ENCODE data around the gene VAPA.

DNA sequence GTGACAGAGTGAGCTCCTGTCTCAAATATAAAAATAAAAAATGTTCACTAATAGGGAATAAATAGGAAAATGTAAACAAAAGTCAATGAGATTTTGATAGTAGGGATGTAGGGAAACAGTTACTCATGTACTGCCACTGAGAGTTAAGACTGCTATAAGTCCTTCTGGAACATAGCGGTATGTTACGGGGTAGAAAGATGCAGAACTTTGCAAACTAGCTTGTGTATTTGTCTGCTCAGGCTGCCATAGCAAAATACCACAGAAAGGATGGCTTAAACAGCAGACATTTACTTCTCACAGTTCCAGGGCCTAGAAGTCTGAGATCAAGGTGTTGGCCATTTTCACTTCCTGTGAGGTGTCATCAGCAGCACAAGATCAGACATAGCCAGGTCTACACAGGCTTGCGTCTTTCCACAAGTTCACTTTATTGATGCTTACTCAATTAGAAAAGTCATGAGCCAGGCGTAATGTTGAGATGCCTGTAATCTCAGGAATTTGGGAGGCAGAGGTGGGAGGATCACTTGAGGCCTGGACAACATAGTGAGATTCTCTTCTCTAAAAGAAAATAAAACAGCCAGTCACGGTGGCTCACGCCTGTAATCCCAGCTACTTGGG is 19.3 kb upstream of the VAPA start:
- TF ChIP-seq, protein P1, sequence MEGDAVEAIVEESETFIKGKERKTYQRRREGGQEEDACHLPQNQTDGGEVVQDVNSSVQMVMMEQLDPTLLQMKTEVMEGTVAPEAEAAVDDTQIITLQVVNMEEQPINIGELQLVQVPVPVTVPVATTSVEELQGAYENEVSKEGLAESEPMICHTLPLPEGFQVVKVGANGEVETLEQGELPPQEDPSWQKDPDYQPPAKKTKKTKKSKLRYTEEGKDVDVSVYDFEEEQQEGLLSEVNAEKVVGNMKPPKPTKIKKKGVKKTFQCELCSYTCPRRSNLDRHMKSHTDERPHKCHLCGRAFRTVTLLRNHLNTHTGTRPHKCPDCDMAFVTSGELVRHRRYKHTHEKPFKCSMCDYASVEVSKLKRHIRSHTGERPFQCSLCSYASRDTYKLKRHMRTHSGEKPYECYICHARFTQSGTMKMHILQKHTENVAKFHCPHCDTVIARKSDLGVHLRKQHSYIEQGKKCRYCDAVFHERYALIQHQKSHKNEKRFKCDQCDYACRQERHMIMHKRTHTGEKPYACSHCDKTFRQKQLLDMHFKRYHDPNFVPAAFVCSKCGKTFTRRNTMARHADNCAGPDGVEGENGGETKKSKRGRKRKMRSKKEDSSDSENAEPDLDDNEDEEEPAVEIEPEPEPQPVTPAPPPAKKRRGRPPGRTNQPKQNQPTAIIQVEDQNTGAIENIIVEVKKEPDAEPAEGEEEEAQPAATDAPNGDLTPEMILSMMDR (IDR thresholded peaks at IDR 0.05 in 2 of 3, conservative IDR thresholded peaks at IDR 0.05 in 1 of 3; ENCODE audit: insufficient read depth in 2 of 3, low read depth in 1 of 3, low read length in 3 of 3) = no peak
- TF ChIP-seq, protein P2, sequence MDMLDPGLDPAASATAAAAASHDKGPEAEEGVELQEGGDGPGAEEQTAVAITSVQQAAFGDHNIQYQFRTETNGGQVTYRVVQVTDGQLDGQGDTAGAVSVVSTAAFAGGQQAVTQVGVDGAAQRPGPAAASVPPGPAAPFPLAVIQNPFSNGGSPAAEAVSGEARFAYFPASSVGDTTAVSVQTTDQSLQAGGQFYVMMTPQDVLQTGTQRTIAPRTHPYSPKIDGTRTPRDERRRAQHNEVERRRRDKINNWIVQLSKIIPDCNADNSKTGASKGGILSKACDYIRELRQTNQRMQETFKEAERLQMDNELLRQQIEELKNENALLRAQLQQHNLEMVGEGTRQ (CRISPR knock-in tag; IDR thresholded peaks at IDR 0.05) = no peak
- no peak for TF ChIP-seq SRF (CRISPR knock-in tag; IDR thresholded peaks at IDR 0.05)
- TF ChIP-seq, protein P3, sequence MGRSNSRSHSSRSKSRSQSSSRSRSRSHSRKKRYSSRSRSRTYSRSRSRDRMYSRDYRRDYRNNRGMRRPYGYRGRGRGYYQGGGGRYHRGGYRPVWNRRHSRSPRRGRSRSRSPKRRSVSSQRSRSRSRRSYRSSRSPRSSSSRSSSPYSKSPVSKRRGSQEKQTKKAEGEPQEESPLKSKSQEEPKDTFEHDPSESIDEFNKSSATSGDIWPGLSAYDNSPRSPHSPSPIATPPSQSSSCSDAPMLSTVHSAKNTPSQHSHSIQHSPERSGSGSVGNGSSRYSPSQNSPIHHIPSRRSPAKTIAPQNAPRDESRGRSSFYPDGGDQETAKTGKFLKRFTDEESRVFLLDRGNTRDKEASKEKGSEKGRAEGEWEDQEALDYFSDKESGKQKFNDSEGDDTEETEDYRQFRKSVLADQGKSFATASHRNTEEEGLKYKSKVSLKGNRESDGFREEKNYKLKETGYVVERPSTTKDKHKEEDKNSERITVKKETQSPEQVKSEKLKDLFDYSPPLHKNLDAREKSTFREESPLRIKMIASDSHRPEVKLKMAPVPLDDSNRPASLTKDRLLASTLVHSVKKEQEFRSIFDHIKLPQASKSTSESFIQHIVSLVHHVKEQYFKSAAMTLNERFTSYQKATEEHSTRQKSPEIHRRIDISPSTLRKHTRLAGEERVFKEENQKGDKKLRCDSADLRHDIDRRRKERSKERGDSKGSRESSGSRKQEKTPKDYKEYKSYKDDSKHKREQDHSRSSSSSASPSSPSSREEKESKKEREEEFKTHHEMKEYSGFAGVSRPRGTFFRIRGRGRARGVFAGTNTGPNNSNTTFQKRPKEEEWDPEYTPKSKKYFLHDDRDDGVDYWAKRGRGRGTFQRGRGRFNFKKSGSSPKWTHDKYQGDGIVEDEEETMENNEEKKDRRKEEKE (IDR thresholded peaks at IDR 0.05; ENCODE audit: borderline replicate concordance in 1 of 2, control insufficient read depth in 1 of 2, low read depth in 2 of 2, low read length in 1 of 2) = no peak
- TF ChIP-seq, protein P4, sequence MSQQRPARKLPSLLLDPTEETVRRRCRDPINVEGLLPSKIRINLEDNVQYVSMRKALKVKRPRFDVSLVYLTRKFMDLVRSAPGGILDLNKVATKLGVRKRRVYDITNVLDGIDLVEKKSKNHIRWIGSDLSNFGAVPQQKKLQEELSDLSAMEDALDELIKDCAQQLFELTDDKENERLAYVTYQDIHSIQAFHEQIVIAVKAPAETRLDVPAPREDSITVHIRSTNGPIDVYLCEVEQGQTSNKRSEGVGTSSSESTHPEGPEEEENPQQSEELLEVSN (IDR thresholded peaks at IDR 0.05; ENCODE audit: borderline replicate concordance in 1 of 2, extremely low read depth in 1 of 2, insufficient read depth in 1 of 2, insufficient read length in 1 of 2, low read depth in 1 of 2, low read length in 1 of 2, poor library complexity in 1 of 2, severe bottlenecking in 1 of 2) = no peak
- TF ChIP-seq EZH2 (IDR thresholded peaks at IDR 0.05; ENCODE audit: borderline replicate concordance, low read depth, low read length) = no peak
- TF ChIP-seq, protein P5, sequence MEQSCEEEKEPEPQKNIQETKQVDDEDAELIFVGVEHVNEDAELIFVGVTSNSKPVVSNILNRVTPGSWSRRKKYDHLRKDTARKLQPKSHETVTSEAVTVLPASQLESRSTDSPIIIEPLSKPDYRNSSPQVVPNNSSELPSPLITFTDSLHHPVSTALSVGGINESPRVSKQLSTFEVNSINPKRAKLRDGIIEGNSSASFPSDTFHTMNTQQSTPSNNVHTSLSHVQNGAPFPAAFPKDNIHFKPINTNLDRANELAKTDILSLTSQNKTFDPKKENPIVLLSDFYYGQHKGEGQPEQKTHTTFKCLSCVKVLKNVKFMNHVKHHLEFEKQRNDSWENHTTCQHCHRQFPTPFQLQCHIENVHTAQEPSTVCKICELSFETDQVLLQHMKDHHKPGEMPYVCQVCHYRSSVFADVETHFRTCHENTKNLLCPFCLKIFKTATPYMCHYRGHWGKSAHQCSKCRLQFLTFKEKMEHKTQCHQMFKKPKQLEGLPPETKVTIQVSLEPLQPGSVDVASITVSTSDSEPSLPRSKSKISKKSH (CRISPR knock-in tag; IDR thresholded peaks at IDR 0.05) = no peak
- no peak for TF ChIP-seq TEAD1 (CRISPR knock-in tag; IDR thresholded peaks at IDR 0.05)
- no peak for TF ChIP-seq POLR2A (conservative IDR thresholded peaks at IDR 0.05)
- no peak for TF ChIP-seq CC2D1A (IDR thresholded peaks at IDR 0.05)
